GM19099 (cell line): Measurements from ENCODE around the gene SIGLEC6.

Experiments used
- POLR2A ChIP-seq: IDR thresholded peaks from 3 replicates; pipeline ENCODE4 v1.6.1; 2011; ENCODE audit warnings: low read depth; ENCODE audit not compliant: insufficient read length; ENCODE audit errors: extremely low read depth

The SIGLEC6 gene

GRCh38 chr19:51473009-51473707 is 58.3 kb downstream of the SIGLEC6 start:
- no peak for TF ChIP-seq POLR2A

GRCh38 chr19:51472607-51473006 is 58.9 kb downstream of the SIGLEC6 start:
- TF ChIP-seq POLR2A: no peak

GRCh38 chr19:51471527-51471926 is 59.9 kb downstream of the SIGLEC6 start:
- TF ChIP-seq POLR2A: no peak

GRCh38 chr19:51470966-51471365 is 60.5 kb downstream of the SIGLEC6 start:
- TF ChIP-seq POLR2A: no peak

GRCh38 chr19:51469629-51470028 is 61.8 kb downstream of the SIGLEC6 start:
- no peak for TF ChIP-seq POLR2A

- no peak for TF ChIP-seq POLR2A
Measured at GRCh38 chr19:51469162-51469561, 62.3 kb downstream of the SIGLEC6 start.

- no peak for TF ChIP-seq POLR2A
Measured at GRCh38 chr19:51468545-51468920, 62.9 kb downstream of the SIGLEC6 start.

- TF ChIP-seq POLR2A: no peak
Measured at GRCh38 chr19:51467864-51468544, 63.5 kb downstream of the SIGLEC6 start.
